Ishikawa (cell line): ENCODE results near the gene CLDN9.
A peak's percentile ranks its signal among the peaks of the same experiment; 100 is the strongest.

Experiments used
- CEBPB ChIP-seq: IDR thresholded peaks from 2 replicates; pipeline ENCODE4 v1.6.1; 2012
- CREB1 ChIP-seq: IDR thresholded peaks from 2 replicates; pipeline ENCODE4 v1.6.1; 2012; ENCODE audit warnings: low read depth
- EGR1 ChIP-seq: IDR thresholded peaks from 2 replicates; pipeline ENCODE4 v1.6.1; 2012
- EP300 ChIP-seq: IDR thresholded peaks from 2 replicates; pipeline ENCODE4 v1.6.1; 2012; ENCODE audit warnings: borderline replicate concordance
- FOXM1 ChIP-seq: IDR thresholded peaks from 2 replicates; pipeline ENCODE4 v1.6.1; 2012; ENCODE audit warnings: low read depth, borderline replicate concordance
- MAX ChIP-seq: IDR thresholded peaks from 2 replicates; pipeline ENCODE4 v1.6.1; 2012
- NFIC ChIP-seq: IDR thresholded peaks from 2 replicates; pipeline ENCODE4 v1.6.1; 2012
- RAD21 ChIP-seq: IDR thresholded peaks from 2 replicates; pipeline ENCODE4 v1.6.1; 2012; ENCODE audit warnings: low read depth
- REST ChIP-seq: IDR thresholded peaks from 2 replicates; pipeline ENCODE4 v1.6.1; 2012; ENCODE audit warnings: low read depth, mild to moderate bottlenecking
- TAF1 ChIP-seq: IDR thresholded peaks from 2 replicates; pipeline ENCODE4 v1.6.1; 2012; ENCODE audit warnings: low read depth, mild to moderate bottlenecking
- TCF12 ChIP-seq: IDR thresholded peaks from 2 replicates; pipeline ENCODE4 v1.6.1; 2012; ENCODE audit warnings: low read depth
- TEAD4 ChIP-seq: IDR thresholded peaks from 2 replicates; pipeline ENCODE4 v1.6.1; 2012
- USF1 ChIP-seq: IDR thresholded peaks from 2 replicates; pipeline ENCODE4 v1.6.1; 2012
- YY1 ChIP-seq: IDR thresholded peaks from 2 replicates; pipeline ENCODE4 v1.6.1; 2012; ENCODE audit warnings: low read depth
- ZBTB7A ChIP-seq: IDR thresholded peaks from 2 replicates; pipeline ENCODE4 v1.6.1; 2012; ENCODE audit warnings: low read depth

The CLDN9 gene

GRCh38 chr16:2987286-2987685, 25.4 kb upstream of the CLDN9 start:
- no peak for TF ChIP-seq REST
- no peak for TF ChIP-seq EGR1
- no peak for TF ChIP-seq FOXM1
- no peak for TF ChIP-seq NFIC
- no peak for TF ChIP-seq MAX

GRCh38 chr16:2987833-2988232, 24.9 kb upstream of the CLDN9 start:
- TF ChIP-seq REST (no peak), NFIC (peak; percentile 83), ZBTB7A (peak; percentile 73), MAX (peak; percentile 39; the same call in 1 of the 2 replicates)

- TF ChIP-seq EP300 (no peak), CREB1 (no peak), ZBTB7A (no peak), CEBPB (no peak), RAD21 (no peak), TEAD4 (no peak), USF1 (no peak), REST (no peak), TAF1 (no peak), EGR1 (no peak), FOXM1 (no peak)
Observed at GRCh38 chr16:2988590-2989099, 24.1 kb upstream of the CLDN9 start.

- TF ChIP-seq TCF12 (no peak), USF1 (peak; percentile 57), REST (no peak), CEBPB (no peak), YY1 (no peak), CREB1 (no peak), NFIC (no peak)
Observed at GRCh38 chr16:2990891-2991290, 21.8 kb upstream of the CLDN9 start.
